Measurements from ENCODE around the gene BHLHE40. TPM values are rescaled to one million over a fixed set of nuclear protein-coding genes. Genes with fewer than 3 reads are reported as not detected.

BHLHE40 gene
- total RNA-seq, 1 experiment from 2014 or later, result 81.6 TPM

DNA sequence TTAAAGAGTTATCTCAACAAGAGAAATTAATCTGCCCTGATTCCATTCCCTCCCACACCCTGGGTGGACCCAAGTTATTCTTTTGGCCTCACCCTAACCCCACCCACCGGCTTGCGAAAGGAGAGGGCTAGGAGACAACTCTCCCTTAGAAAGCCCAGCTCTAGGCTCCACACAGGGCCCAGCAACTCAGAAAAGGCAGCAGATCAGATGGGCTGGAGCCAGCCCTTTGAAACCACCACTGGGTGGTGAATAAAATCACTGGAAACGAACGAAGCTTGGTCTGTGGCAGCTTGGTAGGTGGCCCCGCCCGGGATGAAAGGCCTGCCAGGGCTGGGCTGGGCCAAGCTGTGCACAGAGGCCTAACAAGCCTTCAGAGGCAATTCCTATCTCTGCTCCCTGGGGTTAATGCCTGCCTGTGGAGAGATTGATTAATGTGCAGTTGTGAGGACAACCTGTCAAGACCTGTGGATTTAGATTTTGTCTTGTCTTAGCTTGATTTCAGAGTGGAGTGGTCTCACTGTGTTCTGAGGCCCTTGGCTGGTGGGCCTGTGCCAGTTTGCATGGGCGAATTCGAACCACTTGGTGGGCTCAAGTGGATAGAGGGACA, 38.8 kb downstream of the BHLHE40 start:
- ATAC-seq (peak; percentile 53), DNase-seq (ENCODE audit: low read depth, low spot score) (no peak)
- ChIA-PET RAD21 (ENCODE audit: low non-redundant PET in 1 of 2, low total read pairs in 2 of 2, uncharacterized antibody in 2 of 2, unreplicated experiment in 2 of 2) (no interaction called here), POLR2A (interaction anchor here (2.6 to 3.5 kb wide), 4 partner anchors 23 to 39 kb away, joined by 10 to 18 read pairs (median 16); partner anchors contain the start of gene BHLHE40), CTCF (interaction anchor here (0.9 to 1.9 kb wide), 4 partner anchors 33 to 307 kb away, joined by 3 to 4 read pairs (median 4); partner anchors contain the start of gene BHLHE40)
- TSS peak; percentile 42 for BruUV-seq (replicated peaks)
- Histone ChIP-seq H3K4me2 (ENCODE audit: low read length) (peak overlapping the region; percentile 70), H3K36me3 (ENCODE audit: control insufficient read depth in 1 of 2, insufficient read depth in 2 of 2, low read length in 2 of 2) (no peaks in the 10 kb centered on the region), H3K9ac (ENCODE audit: low read length) (peak overlapping the region; percentile 57), H3K27me3 (ENCODE audit: insufficient read depth, low read length) (no peaks in the 10 kb centered on the region), H4K20me1 (ENCODE audit: insufficient read depth) (no peaks in the 10 kb centered on the region), H2AFZ (ENCODE audit: low read depth, low read length, poor library complexity, severe bottlenecking) (peak overlapping the region; percentile 82), H3K9me3 (ENCODE audit: control insufficient read depth in 1 of 2, insufficient read depth in 1 of 2, low read depth in 1 of 2, low read length in 2 of 2) (no peaks in the 10 kb centered on the region), H3K4me1 (ENCODE audit: control insufficient read depth in 1 of 2, insufficient read depth in 2 of 2, low read length in 2 of 2) (peaks cover 71 to 99% of the 10 kb centered on the region in 2 experiments), H3K9me2 (ENCODE audit: insufficient read depth) (no peaks in the 10 kb centered on the region), H3K27ac (ENCODE audit: low read depth, low read length) (peak overlapping the region; percentile 55), H3K4me3 (replicated peaks in 1 of 2; ENCODE audit: low read depth in 1 of 2, low read length in 2 of 2) (peak overlapping the region in 1 of 2 experiments; percentile 3; a peak in 1 of 4 replicates), H3K79me2 (ENCODE audit: insufficient read depth, low read length) (no peaks in the 10 kb centered on the region)
- intact Hi-C loops (cut with micrococcal nuclease), result no loop called here
- TF ChIP-seq SP1 (IDR thresholded peaks at IDR 0.05; ENCODE audit: low read depth) (no peak), EZH2phosphoT487 (IDR thresholded peaks at IDR 0.05; ENCODE audit: borderline replicate concordance) (no peak), JUND (IDR thresholded peaks at IDR 0.05) (no peak), YY1 (IDR thresholded peaks at IDR 0.05; ENCODE audit: extremely low read depth, insufficient replicate concordance, low read depth, low read length) (no peak), ZNF274 (IDR thresholded peaks at IDR 0.05; ENCODE audit: low read depth, low read length) (no peak), ZFX (IDR thresholded peaks at IDR 0.05) (peak; percentile 87), ELF1 (IDR thresholded peaks at IDR 0.05; ENCODE audit: borderline replicate concordance, low read depth) (no peak), SRF (IDR thresholded peaks at IDR 0.05; ENCODE audit: low read depth) (no peak), SIN3A (IDR thresholded peaks at IDR 0.05; ENCODE audit: low read depth) (no peak), FOSL1 (IDR thresholded peaks at IDR 0.05; ENCODE audit: low read depth) (no peak), POLR2AphosphoS5 (IDR thresholded peaks at IDR 0.05; ENCODE audit: low read depth, low read length) (peak; percentile 54), RAD21 (IDR thresholded peaks at IDR 0.05; ENCODE audit: low read depth) (no peak), POLR2A (IDR thresholded peaks at IDR 0.05; ENCODE audit: borderline replicate concordance, extremely low read depth, insufficient read depth, insufficient read length) (no peak)
- TF ChIP-seq, protein P1, sequence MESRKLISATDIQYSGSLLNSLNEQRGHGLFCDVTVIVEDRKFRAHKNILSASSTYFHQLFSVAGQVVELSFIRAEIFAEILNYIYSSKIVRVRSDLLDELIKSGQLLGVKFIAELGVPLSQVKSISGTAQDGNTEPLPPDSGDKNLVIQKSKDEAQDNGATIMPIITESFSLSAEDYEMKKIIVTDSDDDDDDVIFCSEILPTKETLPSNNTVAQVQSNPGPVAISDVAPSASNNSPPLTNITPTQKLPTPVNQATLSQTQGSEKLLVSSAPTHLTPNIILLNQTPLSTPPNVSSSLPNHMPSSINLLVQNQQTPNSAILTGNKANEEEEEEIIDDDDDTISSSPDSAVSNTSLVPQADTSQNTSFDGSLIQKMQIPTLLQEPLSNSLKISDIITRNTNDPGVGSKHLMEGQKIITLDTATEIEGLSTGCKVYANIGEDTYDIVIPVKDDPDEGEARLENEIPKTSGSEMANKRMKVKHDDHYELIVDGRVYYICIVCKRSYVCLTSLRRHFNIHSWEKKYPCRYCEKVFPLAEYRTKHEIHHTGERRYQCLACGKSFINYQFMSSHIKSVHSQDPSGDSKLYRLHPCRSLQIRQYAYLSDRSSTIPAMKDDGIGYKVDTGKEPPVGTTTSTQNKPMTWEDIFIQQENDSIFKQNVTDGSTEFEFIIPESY (IDR thresholded peaks at IDR 0.05; ENCODE audit: extremely low read depth, insufficient replicate concordance, low read length), result no peak
- TF ChIP-seq, protein P2, sequence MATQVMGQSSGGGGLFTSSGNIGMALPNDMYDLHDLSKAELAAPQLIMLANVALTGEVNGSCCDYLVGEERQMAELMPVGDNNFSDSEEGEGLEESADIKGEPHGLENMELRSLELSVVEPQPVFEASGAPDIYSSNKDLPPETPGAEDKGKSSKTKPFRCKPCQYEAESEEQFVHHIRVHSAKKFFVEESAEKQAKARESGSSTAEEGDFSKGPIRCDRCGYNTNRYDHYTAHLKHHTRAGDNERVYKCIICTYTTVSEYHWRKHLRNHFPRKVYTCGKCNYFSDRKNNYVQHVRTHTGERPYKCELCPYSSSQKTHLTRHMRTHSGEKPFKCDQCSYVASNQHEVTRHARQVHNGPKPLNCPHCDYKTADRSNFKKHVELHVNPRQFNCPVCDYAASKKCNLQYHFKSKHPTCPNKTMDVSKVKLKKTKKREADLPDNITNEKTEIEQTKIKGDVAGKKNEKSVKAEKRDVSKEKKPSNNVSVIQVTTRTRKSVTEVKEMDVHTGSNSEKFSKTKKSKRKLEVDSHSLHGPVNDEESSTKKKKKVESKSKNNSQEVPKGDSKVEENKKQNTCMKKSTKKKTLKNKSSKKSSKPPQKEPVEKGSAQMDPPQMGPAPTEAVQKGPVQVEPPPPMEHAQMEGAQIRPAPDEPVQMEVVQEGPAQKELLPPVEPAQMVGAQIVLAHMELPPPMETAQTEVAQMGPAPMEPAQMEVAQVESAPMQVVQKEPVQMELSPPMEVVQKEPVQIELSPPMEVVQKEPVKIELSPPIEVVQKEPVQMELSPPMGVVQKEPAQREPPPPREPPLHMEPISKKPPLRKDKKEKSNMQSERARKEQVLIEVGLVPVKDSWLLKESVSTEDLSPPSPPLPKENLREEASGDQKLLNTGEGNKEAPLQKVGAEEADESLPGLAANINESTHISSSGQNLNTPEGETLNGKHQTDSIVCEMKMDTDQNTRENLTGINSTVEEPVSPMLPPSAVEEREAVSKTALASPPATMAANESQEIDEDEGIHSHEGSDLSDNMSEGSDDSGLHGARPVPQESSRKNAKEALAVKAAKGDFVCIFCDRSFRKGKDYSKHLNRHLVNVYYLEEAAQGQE (IDR thresholded peaks at IDR 0.05; ENCODE audit: low read depth), result no peak
- TF ChIP-seq, protein P3, sequence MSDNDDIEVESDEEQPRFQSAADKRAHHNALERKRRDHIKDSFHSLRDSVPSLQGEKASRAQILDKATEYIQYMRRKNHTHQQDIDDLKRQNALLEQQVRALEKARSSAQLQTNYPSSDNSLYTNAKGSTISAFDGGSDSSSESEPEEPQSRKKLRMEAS (IDR thresholded peaks at IDR 0.05), result no peak

All from HCT116 (cell line).